Thoracic aorta endothelial cell (primary cell): ENCODE measurements around the gene ANAPC1. TPM values are rescaled to one million over a fixed set of nuclear protein-coding genes. Genes with fewer than 3 reads are reported as not detected.

Experiments
- small RNA-seq: library from RNA; depleted of rRNA; stranded (forward); fragments of <200 nt; gene quantifications from one replicate; pipeline ENCODE3, GENCODE V24; 2012
- total RNA-seq: library from RNA; depleted of rRNA; stranded (reverse); fragments of >200 nt; gene quantifications from 2 replicates; pipeline ENCODE4 v1.2.3, GENCODE V29; 2012

ANAPC1 gene
- total RNA-seq: 119 and 147 TPM in 2 replicates

GRCh38 chr2:111883661-111884591 lies at the start of gene ANAPC1:
Gene ANAPC1, minus strand, starts transcription at chr2:111884193. Its CDS starts 3,368 bp downstream, at chr2:111880825.

GRCh38 chr2:111897924-111898702 lies 14.1 kb upstream of the ANAPC1 start, which contains the start of gene MERTK:
Gene MERTK, plus strand, starts transcription at chr2:111898607. Its CDS starts 129 bp downstream, at chr2:111898736.

Small RNA genes within 50 kb of the gene (small RNA-seq; reads per million reads assigned to genes)
- gene MIR4771-2 (not detected), gene RN7SL297P (not detected)

Other genes with a start within 250 kb of the ANAPC1 start
- gene MERTK, start 14.4 kb upstream of the ANAPC1 start, total RNA-seq: 33.3 and 34.6 TPM in 2 replicates
- gene TMEM87B, start 171.1 kb upstream of the ANAPC1 start, total RNA-seq: 72.9 and 88.7 TPM in 2 replicates